Endothelial cell of umbilical vein (primary cell): ENCODE data around the gene ARTN. TPM values are rescaled to one million over a fixed set of nuclear protein-coding genes. Genes with fewer than 3 reads are reported as not detected.

Experiments used
- BruUV-seq: library from RNA; stranded (reverse); fragments of 400-500 nt; replicated peaks from 2 replicates; lab custom pipeline; 2021; lab: Mats Ljungman, UMichigan
- CTCF ChIA-PET: fragments of 300-600, 350-600 bp; sonication (Branson Sonifier 250); formaldehyde crosslinking; loops from one replicate; lab custom pipeline; 2021; ENCODE audit warnings: antibody characterized with exemption, inconsistent platforms; lab: Charles Lee
- POLR2A ChIA-PET: fragments of 300-600, 350-600 bp; sonication (Branson Sonifier 250); formaldehyde crosslinking; loops from one replicate; lab custom pipeline; 2021; ENCODE audit warnings: antibody characterized with exemption, inconsistent platforms; lab: Charles Lee
- DNase-seq: peaks from one replicate; pipeline ENCODE4 v3.0.0-alpha.2; 2011; ENCODE audit warnings: low read depth, low spot score
- FAIRE-seq: peaks from 2 replicates; lab custom pipeline; 2011; peaks lifted over from hg19 to GRCh38; lab: Jason Lieb, UNC
- H2AFZ ChIP-seq: 2 replicates; pipeline ENCODE4 v1.6.0; 2012; ENCODE audit warnings: low read depth, low read length, control low read depth, inconsistent platforms
- H3K27ac ChIP-seq: 2 replicates; pipeline ENCODE4 v1.5.1; 2011; ENCODE audit warnings: low read depth, mild to moderate bottlenecking, control low read depth, low read length, moderate library complexity; ENCODE audit not compliant: insufficient read depth
- H3K27me3 ChIP-seq, 2 experiments: 2 replicates each; pipeline versions ENCODE4 v1.6.0 to v1.6.1; 2011; ENCODE audit warnings: low read length in 2 of 2, mixed read lengths in 1 of 2; ENCODE audit not compliant: control insufficient read depth in 2 of 2, insufficient read depth in 2 of 2
- H3K36me3 ChIP-seq, 2 experiments: 2 replicates in 1 of 2; 3 replicates in 1 of 2; pipeline ENCODE4 v1.5.1; 2011; ENCODE audit warnings: low read length in 2 of 2, mild to moderate bottlenecking in 1 of 2, moderate library complexity in 1 of 2; ENCODE audit not compliant: control insufficient read depth in 2 of 2, insufficient read depth in 2 of 2; ENCODE audit errors: extremely low read depth in 1 of 2
- H3K4me1 ChIP-seq: 3 replicates; pipeline ENCODE4 v1.5.1; 2011; ENCODE audit warnings: mild to moderate bottlenecking, low read length; ENCODE audit not compliant: control insufficient read depth, insufficient read depth; ENCODE audit errors: extremely low read depth
- H3K4me2 ChIP-seq: 2 replicates; pipeline ENCODE4 v1.6.1; 2011; ENCODE audit warnings: low read length, control low read depth, mixed read lengths; ENCODE audit not compliant: insufficient read depth
- H3K4me3 ChIP-seq, 3 experiments: fragments of 200-600 bp in 1 of 3; sonication (generic), shearing (Covaris generic) in 1 of 3; replicated peaks in 1 of 3; 2 replicates each; pipeline ENCODE4 v1.5.1; 2011 to 2016; ENCODE audit warnings: control low read depth in 3 of 3, low read length in 3 of 3, mild to moderate bottlenecking in 2 of 3, inconsistent platforms in 1 of 3, low read depth in 1 of 3, moderate library complexity in 1 of 3; ENCODE audit not compliant: insufficient read depth in 1 of 3
- H3K79me2 ChIP-seq: 2 replicates; pipeline ENCODE4 v1.6.0; 2012; ENCODE audit warnings: low read length, inconsistent platforms; ENCODE audit not compliant: control insufficient read depth, insufficient read depth
- H3K9ac ChIP-seq: replicated peaks from 2 replicates; pipeline ENCODE3; 2011; ENCODE audit warnings: low read length, control low read depth; ENCODE audit not compliant: insufficient read depth; ENCODE audit errors: extremely low read depth
- H3K9me1 ChIP-seq: replicated peaks from 3 replicates; pipeline ENCODE4 v1.6.0; 2011; ENCODE audit warnings: mild to moderate bottlenecking, low read length; ENCODE audit not compliant: control insufficient read depth, insufficient read depth; ENCODE audit errors: extremely low read depth
- H3K9me3 ChIP-seq: replicated peaks from 2 replicates; pipeline ENCODE4 v1.5.1; 2012; ENCODE audit warnings: low read length, inconsistent platforms; ENCODE audit not compliant: control insufficient read depth, insufficient read depth
- H4K20me1 ChIP-seq: replicated peaks from 2 replicates; pipeline ENCODE3; 2011; ENCODE audit warnings: mild to moderate bottlenecking, low read length; ENCODE audit not compliant: control insufficient read depth, insufficient read depth; ENCODE audit errors: extremely low read depth
- EZH2 ChIP-seq: IDR thresholded peaks from 2 replicates; pipeline ENCODE4 v1.6.1; 2012; ENCODE audit warnings: borderline replicate concordance, low read depth, mild to moderate bottlenecking, moderate library complexity, low read length, inconsistent platforms; ENCODE audit not compliant: severe bottlenecking
- FOS ChIP-seq: IDR thresholded peaks from 2 replicates; pipeline ENCODE4 v1.6.1; 2011; ENCODE audit warnings: mild to moderate bottlenecking, low read length, moderate library complexity, borderline replicate concordance; ENCODE audit not compliant: insufficient read depth
- GATA2 ChIP-seq: IDR thresholded peaks from 2 replicates; pipeline ENCODE4 v1.7.0; 2011; ENCODE audit warnings: low read depth, mild to moderate bottlenecking, moderate library complexity, mixed read lengths, low read length; ENCODE audit not compliant: insufficient read length, insufficient read depth
- JUN ChIP-seq: IDR thresholded peaks from 2 replicates; pipeline ENCODE4 v1.6.1; 2011; ENCODE audit warnings: borderline replicate concordance, low read depth; ENCODE audit not compliant: insufficient read length, insufficient read depth
- MYC ChIP-seq: IDR thresholded peaks from one replicate; pipeline ENCODE4 v1.6.1; 2011; ENCODE audit warnings: mild to moderate bottlenecking, low read depth, low read length
- POLR2A ChIP-seq: IDR thresholded peaks from 2 replicates; pipeline ENCODE4 v1.6.1; 2012; ENCODE audit warnings: low read depth, mild to moderate bottlenecking, control low read depth, low read length
- POLR2AphosphoS5 ChIP-seq: IDR thresholded peaks from 2 replicates; pipeline ENCODE4 v1.6.1; 2012; ENCODE audit warnings: low read depth, mild to moderate bottlenecking, control low read depth, low read length, moderate library complexity; ENCODE audit not compliant: insufficient read depth
- dilution Hi-C: fragments of 300-500 bp; cut with MboI; formaldehyde crosslinking; loops from one replicate; pipeline ENCODE4 v1.15.0; 2019; ENCODE audit warnings: low sequenced_read_pairs; ENCODE audit not compliant: extremely low pct_ligation_motif_present
- intact Hi-C: fragments of 100-400 bp; cut with micrococcal nuclease; formaldehyde crosslinking; loops from one replicate; pipeline ENCODE4 v1.10.0; 2022
- polyA plus RNA-seq, 4 experiments: library from polyadenylated mRNA; depleted of rRNA in 3 of 4; stranded (reverse) in 3 of 4; unstranded in 1 of 4; fragments of >200 nt; gene quantifications; 2 replicates each; pipeline versions ENCODE4 v1.2.1 to v1.2.3, GENCODE V29; 2011 to 2012; ENCODE audit warnings: missing spikeins in 1 of 4
- total RNA-seq: library from RNA; stranded (reverse); gene quantifications from 2 replicates; pipeline ENCODE4 v1.2.3, GENCODE V29; 2021
- TF ChIP-seq, protein P1 (sequence below): IDR thresholded peaks from 2 replicates; pipeline ENCODE4 v1.6.1; 2011; ENCODE audit not compliant: insufficient read depth, insufficient read length
- TF ChIP-seq, protein P2 (sequence below), 2 donors: IDR thresholded peaks; 1 replicate in 1 of 2; 2 replicates in 1 of 2; pipeline ENCODE4 v1.5.1; 2011; ENCODE audit warnings: low read length in 2 of 2, mild to moderate bottlenecking in 2 of 2, moderate library complexity in 2 of 2, control low read depth in 1 of 2, inconsistent platforms in 1 of 2, low read depth in 1 of 2; ENCODE audit not compliant: insufficient read depth in 1 of 2; ENCODE audit errors: extremely low read depth in 1 of 2

ARTN gene
- total and polyA plus RNA-seq, 2 donors (not counting 3 experiments of a cell fraction or from before 2014, with no cell fraction given) = 0.11 to 0.18 TPM

DNA sequence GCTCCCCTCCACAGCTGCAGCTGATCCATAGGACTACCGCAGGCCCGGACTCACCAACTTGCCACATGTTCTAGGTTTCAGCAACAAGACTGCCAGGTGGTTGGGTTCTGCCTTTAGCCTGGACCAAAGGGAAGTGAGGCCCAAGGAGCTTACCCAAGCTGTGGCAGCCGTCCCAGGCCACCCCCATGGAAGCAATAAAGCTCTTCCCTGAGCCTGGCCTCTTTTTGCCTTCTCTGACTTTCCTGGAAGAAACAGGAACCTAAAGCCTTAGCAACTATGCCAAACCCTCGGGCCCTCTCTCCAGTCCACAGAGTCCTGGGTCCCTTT, 2.7 kb upstream of the ARTN start:
- no peak for FAIRE-seq
- no TSS peak for BruUV-seq
- no peaks in the 10 kb centered on the region for H4K20me1 ChIP-seq
- no peaks in the 10 kb centered on the region for H3K9me3 ChIP-seq
- DNase-seq = no peak
- no peak overlapping the region for H3K9ac ChIP-seq
- H3K27me3 ChIP-seq = peaks cover 0 to 9% of the 10 kb centered on the region in 2 experiments
- no peak overlapping the region for H3K27ac ChIP-seq
- no peaks in the 10 kb centered on the region for H3K9me1 ChIP-seq
- TF ChIP-seq, protein P1, sequence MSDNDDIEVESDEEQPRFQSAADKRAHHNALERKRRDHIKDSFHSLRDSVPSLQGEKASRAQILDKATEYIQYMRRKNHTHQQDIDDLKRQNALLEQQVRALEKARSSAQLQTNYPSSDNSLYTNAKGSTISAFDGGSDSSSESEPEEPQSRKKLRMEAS = no peak
- TF ChIP-seq POLR2A = no peak
- TF ChIP-seq EZH2 = no peak
- no peak for TF ChIP-seq FOS
- TF ChIP-seq POLR2AphosphoS5 = no peak
- no peak for TF ChIP-seq GATA2
- TF ChIP-seq, protein P2, sequence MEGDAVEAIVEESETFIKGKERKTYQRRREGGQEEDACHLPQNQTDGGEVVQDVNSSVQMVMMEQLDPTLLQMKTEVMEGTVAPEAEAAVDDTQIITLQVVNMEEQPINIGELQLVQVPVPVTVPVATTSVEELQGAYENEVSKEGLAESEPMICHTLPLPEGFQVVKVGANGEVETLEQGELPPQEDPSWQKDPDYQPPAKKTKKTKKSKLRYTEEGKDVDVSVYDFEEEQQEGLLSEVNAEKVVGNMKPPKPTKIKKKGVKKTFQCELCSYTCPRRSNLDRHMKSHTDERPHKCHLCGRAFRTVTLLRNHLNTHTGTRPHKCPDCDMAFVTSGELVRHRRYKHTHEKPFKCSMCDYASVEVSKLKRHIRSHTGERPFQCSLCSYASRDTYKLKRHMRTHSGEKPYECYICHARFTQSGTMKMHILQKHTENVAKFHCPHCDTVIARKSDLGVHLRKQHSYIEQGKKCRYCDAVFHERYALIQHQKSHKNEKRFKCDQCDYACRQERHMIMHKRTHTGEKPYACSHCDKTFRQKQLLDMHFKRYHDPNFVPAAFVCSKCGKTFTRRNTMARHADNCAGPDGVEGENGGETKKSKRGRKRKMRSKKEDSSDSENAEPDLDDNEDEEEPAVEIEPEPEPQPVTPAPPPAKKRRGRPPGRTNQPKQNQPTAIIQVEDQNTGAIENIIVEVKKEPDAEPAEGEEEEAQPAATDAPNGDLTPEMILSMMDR (IDR thresholded peaks at IDR 0.05; ENCODE audit: extremely low read depth in 1 of 2, insufficient read depth in 1 of 2, low read depth in 1 of 2, low read length in 2 of 2) = no peak
- TF ChIP-seq MYC = no peak
- no peak for TF ChIP-seq JUN
- intact Hi-C loops (loop anchor here (5.0 kb wide), 2 partner anchors 79 to 279 kb away; partner anchors contain the start of gene KDM4A), dilution Hi-C loops (loop anchor here (25.0 kb wide), 1 partner anchor 169 kb away; no protein-coding TSS in a partner anchor)
- ChIA-PET CTCF (interaction anchor here (0.8 to 18.1 kb wide), 7 partner anchors 9 to 167 kb away, joined by 3 to 965 read pairs (median 4); no protein-coding TSS in a partner anchor), POLR2A (no interaction called here)
- H3K4me3 ChIP-seq = no peak overlapping the region
- H3K4me2 ChIP-seq = no peak overlapping the region
- peaks cover 5% of the 10 kb centered on the region for H3K4me1 ChIP-seq
- H2AFZ ChIP-seq = no peak overlapping the region
- no peaks in the 10 kb centered on the region for H3K79me2 ChIP-seq
- H3K36me3 ChIP-seq = no peaks in the 10 kb centered on the region
